Epidermal melanocyte (primary cell): ENCODE data around the gene ADCK2.
A peak's percentile ranks its signal among the peaks of the same experiment; 100 is the strongest.
"Not testable (repeated sequence)": the region's sequence is repeated elsewhere in the genome, so short reads cannot be mapped to it uniquely, and the experiment has no call there.

Experiments
- DNase-seq: peaks from one replicate; pipeline ENCODE4 v3.0.0; 2011; ENCODE audit warnings: low spot score; ENCODE audit not compliant: insufficient read length

ADCK2 gene

GRCh38 chr7:140672382-140673062 lies at the start of gene ADCK2:
TSS of gene ADCK2 (plus strand) at chr7:140672945. CDS start at chr7:140673331, 386 bp downstream.
- DNase-seq: peak; percentile 84

GRCh38 chr7:140623980-140624379 lies 48.8 kb upstream of the ADCK2 start:
- DNase-seq: no peak

- DNase-seq: no peak
Measured at GRCh38 chr7:140624392-140625191, 48.2 kb upstream of the ADCK2 start.

- DNase-seq: not testable (repeated sequence)
Measured at GRCh38 chr7:140625192-140625558, 47.6 kb upstream of the ADCK2 start.

- peak; percentile 87 for DNase-seq
Measured at GRCh38 chr7:140625908-140626868, 46.6 kb upstream of the ADCK2 start.

GRCh38 chr7:140631021-140631420 lies 41.7 kb upstream of the ADCK2 start:
- DNase-seq: no peak

- no peak for DNase-seq
Measured at GRCh38 chr7:140631602-140632001, 41.1 kb upstream of the ADCK2 start.

GRCh38 chr7:140635345-140635744 lies 37.4 kb upstream of the ADCK2 start:
- DNase-seq: no peak

GRCh38 chr7:140635816-140636215 lies 36.9 kb upstream of the ADCK2 start:
- no peak for DNase-seq

- no peak for DNase-seq
Measured at GRCh38 chr7:140637400-140637799, 35.3 kb upstream of the ADCK2 start.

GRCh38 chr7:140638173-140638791 lies 34.5 kb upstream of the ADCK2 start:
- no peak for DNase-seq

GRCh38 chr7:140639366-140640053 lies 33.2 kb upstream of the ADCK2 start:
- DNase-seq: no peak

- DNase-seq: no peak
Measured at GRCh38 chr7:140640060-140640637, 32.6 kb upstream of the ADCK2 start.

GRCh38 chr7:140640727-140641523 lies 31.8 kb upstream of the ADCK2 start, which contains the start of gene DENND2A:
TSS of gene DENND2A (minus strand) at chr7:140640813. CDS start at chr7:140602397, 38,416 bp downstream.
- DNase-seq: peak; percentile 59

- DNase-seq: no peak
Measured at GRCh38 chr7:140641524-140642195, 31.1 kb upstream of the ADCK2 start.

GRCh38 chr7:140643416-140643815 lies 29.3 kb upstream of the ADCK2 start:
- no peak for DNase-seq

- not testable (repeated sequence) for DNase-seq
Measured at GRCh38 chr7:140644761-140645160, 28.0 kb upstream of the ADCK2 start.

GRCh38 chr7:140645166-140645900 lies 27.4 kb upstream of the ADCK2 start:
- DNase-seq: no peak
